Lower leg skin (tissue), 4 donors: ENCODE results near the gene YPEL4. TPM values are rescaled to one million over a fixed set of nuclear protein-coding genes. Genes with fewer than 3 reads are reported as not detected.

ENCODE experiments used
- DNase-seq, 2 donors: peaks; one replicate each; pipeline ENCODE4 v3.0.0-alpha.2; 2019; ENCODE audit warnings: low spot score in 2 of 2
- H3K4me3 ChIP-seq: fragments of 200-600 bp; sonication (generic); 2 replicates; pipeline ENCODE4 v1.5.1; 2017; ENCODE audit warnings: mild to moderate bottlenecking, low read depth; ENCODE audit not compliant: poor library complexity, severe bottlenecking
- POLR2A ChIP-seq, 2 donors: fragments of 450-650 bp; IDR thresholded peaks; one replicate each; pipeline ENCODE4 v1.6.1; 2016 to 2017; ENCODE audit warnings: antibody characterized with exemption in 2 of 2, mild to moderate bottlenecking in 1 of 2, moderate library complexity in 1 of 2
- WGBS, 2 donors: methylation state at CpG; one replicate each; pipeline ENCODE4 v1.1.5; 2018; 5-methylcytosine and 5-hydroxymethylcytosine counted together
- intact Hi-C: fragments of 100-400 bp; cut with DNase I; formaldehyde crosslinking; loops from one replicate; pipeline ENCODE4 v1.15.0; 2023; ENCODE audit warnings: low total_unique reads
- total RNA-seq, 4 donors: library from RNA; depleted of rRNA; stranded (reverse); fragments of >200 nt; gene quantifications; one replicate each; pipeline ENCODE4 v1.1.0, GENCODE V29; 2016
- TF ChIP-seq, protein P1 (sequence below), 3 donors: fragments of 450-650 bp; IDR thresholded peaks; one replicate each; pipeline ENCODE4 v1.5.1; 2016; ENCODE audit warnings: antibody characterized with exemption in 3 of 3, mild to moderate bottlenecking in 3 of 3, moderate library complexity in 2 of 3

Gene YPEL4
- total RNA-seq, 4 donors from 2014 or later = 0.91 to 4.3 (median 2.9) TPM

DNA sequence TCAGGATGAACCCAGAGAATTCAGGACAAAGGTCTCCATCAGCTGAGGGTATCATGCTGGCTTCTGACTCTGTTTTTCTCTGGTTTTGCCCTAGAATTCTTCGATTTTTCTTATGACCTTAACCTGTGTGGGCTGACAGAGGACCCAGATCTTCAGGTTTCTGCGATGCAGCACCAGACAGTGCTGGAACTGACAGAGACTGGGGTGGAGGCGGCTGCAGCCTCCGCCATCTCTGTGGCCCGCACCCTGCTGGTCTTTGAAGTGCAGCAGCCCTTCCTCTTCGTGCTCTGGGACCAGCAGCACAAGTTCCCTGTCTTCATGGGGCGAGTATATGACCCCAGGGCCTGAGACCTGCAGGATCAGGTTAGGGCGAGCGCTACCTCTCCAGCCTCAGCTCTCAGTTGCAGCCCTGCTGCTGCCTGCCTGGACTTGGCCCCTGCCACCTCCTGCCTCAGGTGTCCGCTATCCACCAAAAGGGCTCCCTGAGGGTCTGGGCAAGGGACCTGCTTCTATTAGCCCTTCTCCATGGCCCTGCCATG lies 35.4 kb downstream of the YPEL4 start:
- DNase-seq = no peak
- intact Hi-C loops = no loop called here
- TF ChIP-seq, protein P1, sequence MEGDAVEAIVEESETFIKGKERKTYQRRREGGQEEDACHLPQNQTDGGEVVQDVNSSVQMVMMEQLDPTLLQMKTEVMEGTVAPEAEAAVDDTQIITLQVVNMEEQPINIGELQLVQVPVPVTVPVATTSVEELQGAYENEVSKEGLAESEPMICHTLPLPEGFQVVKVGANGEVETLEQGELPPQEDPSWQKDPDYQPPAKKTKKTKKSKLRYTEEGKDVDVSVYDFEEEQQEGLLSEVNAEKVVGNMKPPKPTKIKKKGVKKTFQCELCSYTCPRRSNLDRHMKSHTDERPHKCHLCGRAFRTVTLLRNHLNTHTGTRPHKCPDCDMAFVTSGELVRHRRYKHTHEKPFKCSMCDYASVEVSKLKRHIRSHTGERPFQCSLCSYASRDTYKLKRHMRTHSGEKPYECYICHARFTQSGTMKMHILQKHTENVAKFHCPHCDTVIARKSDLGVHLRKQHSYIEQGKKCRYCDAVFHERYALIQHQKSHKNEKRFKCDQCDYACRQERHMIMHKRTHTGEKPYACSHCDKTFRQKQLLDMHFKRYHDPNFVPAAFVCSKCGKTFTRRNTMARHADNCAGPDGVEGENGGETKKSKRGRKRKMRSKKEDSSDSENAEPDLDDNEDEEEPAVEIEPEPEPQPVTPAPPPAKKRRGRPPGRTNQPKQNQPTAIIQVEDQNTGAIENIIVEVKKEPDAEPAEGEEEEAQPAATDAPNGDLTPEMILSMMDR (IDR thresholded peaks at IDR 0.05) = no peak
- TF ChIP-seq POLR2A (IDR thresholded peaks at IDR 0.05) = no peak
- H3K4me3 ChIP-seq = no peak overlapping the region
- WGBS, 2 donors = 72 to 81% methylated on average over 10 of the region's 10 CpGs

DNA sequence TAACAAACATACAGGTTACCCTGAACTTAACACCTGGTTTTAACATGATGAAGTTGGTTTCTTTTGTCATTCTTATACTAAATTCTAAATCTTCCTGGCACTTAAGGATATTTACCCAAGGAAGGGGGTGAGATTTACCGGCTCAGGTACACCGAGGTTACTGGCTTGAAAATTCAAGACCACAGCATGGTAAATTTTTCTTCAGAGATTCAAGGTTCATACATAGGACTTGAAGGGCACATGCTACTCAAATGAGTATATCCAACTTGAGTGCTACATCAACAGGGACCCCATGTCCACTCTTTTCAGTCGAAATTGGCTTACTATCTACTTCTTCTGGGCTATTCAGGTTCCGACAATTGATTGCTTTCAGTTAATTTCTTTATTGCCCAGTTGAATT lies 39.5 kb downstream of the YPEL4 start:
- no peak for DNase-seq
- intact Hi-C loops = no loop called here
- TF ChIP-seq, protein P1 (IDR thresholded peaks at IDR 0.05) = no peak
- TF ChIP-seq POLR2A (IDR thresholded peaks at IDR 0.05) = no peak
- 89 to 91% methylated on average over 4 of the region's 4 CpGs for WGBS, 2 donors
- H3K4me3 ChIP-seq = no peak overlapping the region

DNA sequence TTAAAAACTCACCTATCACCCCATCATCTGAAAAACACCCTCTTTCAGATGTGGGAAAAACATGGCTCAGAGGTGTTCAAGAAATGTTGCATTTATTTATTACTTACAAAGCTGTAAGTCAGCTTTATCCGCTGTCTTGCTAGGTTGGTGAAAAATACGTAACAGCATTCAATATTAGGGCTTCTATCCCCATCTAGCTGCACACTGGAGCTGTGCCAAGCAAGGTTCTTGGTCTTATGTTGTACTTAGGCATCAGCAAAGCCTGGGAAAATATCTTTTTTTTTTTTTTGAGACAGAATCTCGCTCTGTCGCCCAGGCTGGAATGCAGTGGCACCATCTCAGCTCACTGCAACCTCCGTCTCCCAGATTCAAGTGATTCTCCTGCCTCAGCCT lies 44.7 kb downstream of the YPEL4 start:
- no peak overlapping the region for H3K4me3 ChIP-seq
- intact Hi-C loops = no loop called here
- DNase-seq = no peak
- WGBS, 2 donors = 89 to 91% methylated on average over 5 of the region's 5 CpGs
- no peak for TF ChIP-seq POLR2A (IDR thresholded peaks at IDR 0.05)
- TF ChIP-seq, protein P1 (IDR thresholded peaks at IDR 0.05) = no peak

DNA sequence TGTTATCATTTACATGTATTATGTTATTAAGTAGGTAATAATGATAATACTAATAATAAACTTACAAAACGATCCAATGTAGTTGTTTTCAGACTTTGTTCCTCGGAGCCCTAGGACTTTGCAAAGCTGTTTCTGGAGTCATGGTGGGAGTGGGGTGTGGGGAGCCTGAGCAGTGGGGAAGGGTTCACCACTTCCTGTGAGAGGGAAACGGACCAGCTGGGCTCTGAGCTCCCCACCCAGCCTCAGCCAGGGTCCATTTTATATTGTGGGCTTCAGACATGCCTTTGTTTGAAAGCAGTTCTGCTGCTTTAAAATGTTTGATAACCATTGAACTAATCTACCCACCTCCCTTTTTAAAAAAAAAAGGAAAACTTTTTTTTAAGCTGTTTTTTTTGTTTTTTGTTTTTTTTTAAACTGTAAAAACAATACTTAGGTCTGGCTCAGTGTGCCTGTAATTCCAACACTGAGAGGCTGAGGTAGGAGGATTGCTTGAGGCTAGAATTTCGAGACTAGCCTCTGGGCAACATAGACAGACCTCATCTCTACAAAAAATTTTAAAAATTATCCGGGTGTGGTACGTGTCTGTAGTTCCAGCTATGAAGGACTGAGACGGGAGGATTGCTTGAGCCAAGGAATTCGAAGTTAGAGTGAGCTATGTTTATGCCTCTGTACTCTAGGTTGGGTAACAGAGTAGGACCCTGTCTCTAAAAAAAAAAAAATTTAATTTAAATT lies 45.2 kb downstream of the YPEL4 start:
- TF ChIP-seq POLR2A (IDR thresholded peaks at IDR 0.05) = no peak
- TF ChIP-seq, protein P1 (IDR thresholded peaks at IDR 0.05) = no peak
- H3K4me3 ChIP-seq = no peak overlapping the region
- 51 to 60% methylated on average over 8 of the region's 8 CpGs for WGBS, 2 donors
- intact Hi-C loops = no loop called here
- DNase-seq = no peak

DNA sequence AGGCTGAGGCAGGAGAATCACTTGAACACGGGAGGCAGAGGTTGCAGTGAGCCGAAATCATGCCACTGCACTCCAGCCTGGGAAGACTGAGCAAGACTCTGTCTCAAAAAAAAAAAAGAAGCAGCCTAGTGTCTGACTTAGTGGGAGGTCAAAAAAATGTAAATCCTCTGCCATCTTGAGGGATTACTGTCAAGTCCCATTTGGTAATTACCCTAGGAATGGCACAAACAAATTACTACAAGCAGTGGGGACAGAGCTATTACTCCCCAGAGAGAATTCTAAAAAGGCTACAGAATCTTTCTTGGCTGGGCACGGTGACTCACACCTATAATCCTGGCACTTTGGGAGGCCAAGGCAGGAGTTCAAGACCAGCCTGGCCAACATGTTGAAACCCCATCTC lies 48.4 kb downstream of the YPEL4 start:
- WGBS, 2 donors = 89 to 90% methylated on average over 3 of the region's 3 CpGs

More for the DNA sequence above, 48.4 kb downstream of the YPEL4 start:
- intact Hi-C loops = no loop called here
- TF ChIP-seq, protein P1 (IDR thresholded peaks at IDR 0.05) = no peak
- no peak for TF ChIP-seq POLR2A (IDR thresholded peaks at IDR 0.05)
- no peak overlapping the region for H3K4me3 ChIP-seq
- DNase-seq = no peak
